HG03064 (cell line): ENCODE measurements around the gene B2M.
A peak's percentile ranks its signal among the peaks of the same experiment; 100 is the strongest.
"Not testable (repeated sequence)": the region's sequence is repeated elsewhere in the genome, so short reads cannot be mapped to it uniquely, and the experiment has no call there.

Experiments
- ATAC-seq: cut with Tn5 transposase; IDR thresholded peaks from one replicate; pipeline ENCODE4 v1.9.1; 2021; ENCODE audit warnings: low read depth; ENCODE audit not compliant: unreplicated experiment

B2M gene

GRCh38 chr15:44711096-44711742 is at the start of gene B2M, which contains the start of gene PATL2:
B2M (plus strand) TSS chr15:44711517; CDS start chr15:44711547, 30 bp downstream.
PATL2 (minus strand) TSS chr15:44711323; CDS start chr15:44676490, 34,833 bp downstream.
- peak; percentile 74 for ATAC-seq

DNA sequence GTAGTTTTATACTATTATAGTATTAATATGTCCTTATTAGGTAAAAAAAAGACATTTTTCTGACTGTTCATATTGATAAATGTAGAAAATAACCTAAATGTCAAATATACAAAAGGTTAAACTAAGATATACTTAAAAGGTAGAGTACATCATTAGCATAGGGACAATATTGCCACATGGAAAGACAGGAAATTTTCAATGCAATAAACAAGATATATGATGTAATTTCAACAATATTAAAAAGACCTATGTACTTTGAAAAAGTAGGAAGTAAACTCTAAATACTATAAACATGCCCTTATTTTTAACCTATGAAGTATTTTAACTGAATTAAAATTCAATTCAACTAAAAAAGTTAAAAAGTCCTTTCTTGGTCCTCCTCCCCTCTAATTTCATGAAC is 49.7 kb upstream of the B2M start:
- ATAC-seq = no peak

GRCh38 chr15:44662478-44663409 is 48.6 kb upstream of the B2M start:
- peak; percentile 49 for ATAC-seq

- ATAC-seq = peak; percentile 60
Observed at GRCh38 chr15:44663410-44664308, 47.7 kb upstream of the B2M start, which contains the start of gene SPG11. SPG11 (minus strand) TSS chr15:44663662; CDS start chr15:44663647, 15 bp downstream.

- ATAC-seq = no peak
Observed at GRCh38 chr15:44666210-44667038, 44.9 kb upstream of the B2M start.

DNA sequence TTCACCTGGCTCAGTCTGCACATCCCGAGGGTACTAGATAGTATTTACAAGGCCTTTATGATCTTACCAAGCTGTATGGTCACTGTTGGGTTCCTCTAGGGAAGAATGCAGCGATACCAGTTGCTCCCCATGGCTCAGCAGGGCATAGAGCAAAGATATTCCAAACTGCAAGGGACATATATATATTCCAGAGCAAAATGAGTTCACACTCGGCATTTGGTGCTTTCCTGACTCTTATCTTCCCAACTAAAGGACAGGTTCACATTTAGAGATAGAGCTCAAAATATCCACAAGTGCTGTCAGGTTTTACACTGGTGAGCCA is 44.3 kb upstream of the B2M start:
- no peak for ATAC-seq

- ATAC-seq = no peak
Observed at GRCh38 chr15:44668921-44669320, 42.4 kb upstream of the B2M start.

- no peak for ATAC-seq
Observed at GRCh38 chr15:44670087-44670950, 41.0 kb upstream of the B2M start.

DNA sequence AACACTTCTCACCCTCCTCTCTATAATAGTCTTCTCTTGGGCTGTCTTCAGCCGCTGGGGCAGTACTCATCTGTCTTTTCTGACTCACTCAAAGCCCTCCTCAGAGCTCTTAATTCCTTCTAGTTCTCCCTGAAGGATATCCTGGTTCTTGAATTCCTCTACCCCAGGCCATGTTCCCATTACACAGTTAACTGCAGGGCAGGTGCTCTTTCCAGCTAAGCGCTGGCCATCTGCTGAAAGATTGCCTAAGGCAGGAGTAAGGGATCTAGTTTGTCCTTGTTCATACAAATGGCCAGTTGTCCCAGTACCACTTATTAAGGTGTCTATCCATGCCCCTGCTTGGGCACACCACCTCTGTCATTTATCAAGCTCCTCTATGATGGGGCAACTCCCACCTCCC is 37.7 kb upstream of the B2M start:
- no peak for ATAC-seq

DNA sequence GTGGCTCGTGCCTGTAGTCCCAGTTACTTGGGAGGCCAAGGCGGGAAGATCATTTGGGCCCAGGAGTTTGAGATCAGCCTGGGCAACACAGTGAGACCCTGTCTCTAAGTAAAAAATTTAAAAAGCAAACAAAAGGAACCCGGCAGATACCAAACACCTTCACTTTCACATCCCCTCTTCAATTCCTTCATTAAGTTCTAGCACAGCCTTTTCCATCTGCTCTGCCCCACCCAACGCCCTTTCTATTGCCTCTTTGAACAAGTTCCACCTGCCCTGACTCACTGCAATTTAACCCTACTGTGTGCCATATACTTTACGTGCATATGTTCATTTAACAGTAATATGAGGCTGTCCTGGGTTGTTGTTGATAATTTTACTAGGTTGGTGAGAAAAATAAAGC is 35.4 kb upstream of the B2M start:
- no peak for ATAC-seq

GRCh38 chr15:44676676-44677075 is 34.6 kb upstream of the B2M start:
- ATAC-seq = no peak

- ATAC-seq = no peak
Observed at GRCh38 chr15:44682211-44682610, 29.1 kb upstream of the B2M start.

DNA sequence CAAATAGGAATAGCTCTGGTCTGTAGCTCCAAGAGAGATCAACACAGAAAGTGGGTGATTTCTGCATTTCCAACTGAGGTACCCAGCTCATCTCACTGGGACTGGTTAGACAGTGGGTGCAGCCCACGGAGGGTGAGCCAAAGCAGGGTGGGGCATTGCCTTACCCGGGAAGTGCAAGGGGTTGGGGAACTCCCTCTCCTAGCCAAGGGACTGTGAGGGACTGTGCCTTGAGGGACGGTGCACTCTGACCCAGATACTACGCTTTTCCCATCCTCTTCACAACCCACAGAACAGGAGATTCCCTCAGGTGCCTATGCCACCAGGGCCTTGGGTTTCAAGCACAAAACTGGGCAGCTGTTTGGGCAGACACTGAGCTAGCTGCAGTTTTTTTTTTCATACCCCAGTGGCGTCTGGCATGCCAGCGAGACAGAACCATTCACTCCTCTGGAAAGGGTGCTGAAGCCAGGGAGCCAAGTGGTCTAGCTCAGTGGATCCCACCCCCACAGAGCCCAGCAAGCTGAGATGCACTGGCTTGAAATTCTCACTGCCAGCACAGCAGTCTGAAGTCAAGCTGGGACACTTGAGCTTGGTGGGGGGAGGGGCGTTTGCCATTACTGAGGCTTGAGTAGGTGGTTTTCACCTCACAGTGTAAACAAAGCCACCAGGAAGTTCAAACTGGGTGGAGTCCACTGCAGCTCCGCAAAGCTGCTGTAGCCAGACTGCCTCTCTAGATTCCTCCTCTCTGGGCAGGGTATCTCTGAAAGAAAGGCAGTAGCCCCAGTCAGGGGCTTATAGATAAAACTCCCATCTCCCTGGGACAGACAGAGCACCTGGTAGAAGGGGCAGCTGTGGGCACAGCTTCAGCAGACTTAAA is 28.3 kb upstream of the B2M start:
- not testable (repeated sequence) for ATAC-seq

DNA sequence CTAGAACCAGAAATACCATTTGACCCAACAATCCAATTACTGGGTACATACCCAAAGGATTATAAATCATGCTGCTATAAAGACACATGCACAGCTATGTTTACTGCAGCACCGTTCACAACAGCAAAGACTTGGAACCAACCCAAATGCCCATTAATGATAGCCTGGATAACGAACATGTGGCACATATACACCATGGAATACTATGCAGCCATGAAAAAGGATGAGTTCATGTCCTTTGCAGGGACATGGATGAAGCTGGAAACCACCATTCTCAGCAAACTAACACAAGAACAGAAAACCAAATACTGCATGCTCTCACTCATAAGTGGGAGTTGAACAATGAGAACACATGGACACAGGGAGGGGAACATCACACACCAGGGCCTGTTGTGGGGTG is 22.0 kb upstream of the B2M start:
- not testable (repeated sequence) for ATAC-seq

GRCh38 chr15:44690245-44690644 is 21.1 kb upstream of the B2M start:
- not testable (repeated sequence) for ATAC-seq

GRCh38 chr15:44692659-44693058 is 18.7 kb upstream of the B2M start:
- no peak for ATAC-seq

- ATAC-seq = no peak
Observed at GRCh38 chr15:44694416-44694815, 16.9 kb upstream of the B2M start.

- ATAC-seq = no peak
Observed at GRCh38 chr15:44695294-44695693, 16.0 kb upstream of the B2M start.
